ENCODE measurements around the gene SLC9A9.

DNA sequence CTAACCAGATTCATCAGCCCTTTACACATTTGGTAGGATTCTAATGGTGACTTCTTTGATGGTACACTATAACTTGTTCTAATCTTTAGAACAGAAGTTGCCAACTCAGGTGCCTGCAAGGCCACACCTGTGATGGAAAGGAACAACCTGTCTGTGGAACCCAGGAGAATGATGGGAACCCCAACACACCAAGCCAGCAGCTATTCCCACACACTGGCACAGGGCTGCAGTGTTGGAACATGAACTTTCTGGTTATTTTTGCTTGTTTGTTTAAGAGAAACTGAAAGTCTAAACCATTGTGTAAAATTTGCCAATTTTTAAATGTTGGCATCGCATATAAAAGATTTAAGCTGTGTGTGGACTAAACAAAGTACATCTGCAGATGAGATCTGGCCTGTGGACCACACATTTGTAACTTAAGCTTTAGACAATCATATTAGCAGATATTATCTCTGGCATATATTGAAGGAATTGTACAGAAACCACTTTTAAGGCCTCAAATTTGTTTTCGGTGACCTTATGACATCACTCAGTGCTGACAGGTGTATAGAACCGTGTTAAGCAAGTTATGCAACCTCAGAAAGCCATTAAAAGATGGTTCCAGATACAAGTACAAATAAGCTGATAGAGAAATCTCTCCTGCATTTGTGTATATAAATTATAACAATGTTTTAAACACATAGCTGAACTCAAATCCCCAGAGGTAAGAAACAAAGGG lies 242.9 kb downstream of the SLC9A9 start:
- TF ChIP-seq CTCF (IDR thresholded peaks at IDR 0.05) = no peak
- TF ChIP-seq POLR2A (IDR thresholded peaks at IDR 0.05) = no peak

All from thyroid gland (tissue), 4 donors.